Parathyroid adenoma (tissue), 2 donors: ENCODE data around the gene DOCK8.

Experiments used
- H2AFZ ChIP-seq: fragments of 300-600 bp; sonication (generic); one replicate; pipeline ENCODE4 v1.7.0; 2017; ENCODE audit warnings: antibody characterized with exemption, mild to moderate bottlenecking
- H3K27ac ChIP-seq: fragments of 300-600 bp; sonication (generic); one replicate; pipeline ENCODE4 v1.7.0; 2017
- H3K27me3 ChIP-seq: fragments of 300-600 bp; sonication (generic); one replicate; pipeline ENCODE4 v1.7.0; 2017; ENCODE audit warnings: low read length; ENCODE audit not compliant: control insufficient read depth, insufficient read depth
- H3K36me3 ChIP-seq: fragments of 300-600 bp; sonication (generic); one replicate; pipeline ENCODE4 v1.7.0; 2017; ENCODE audit warnings: low read length; ENCODE audit not compliant: control insufficient read depth, insufficient read depth
- H3K4me1 ChIP-seq: fragments of 300-600 bp; sonication (generic); one replicate; pipeline ENCODE4 v1.7.0; 2017; ENCODE audit warnings: control low read depth
- H3K4me2 ChIP-seq: fragments of 300-600 bp; sonication (generic); one replicate; pipeline ENCODE4 v1.7.0; 2017; ENCODE audit warnings: low read length
- H3K4me3 ChIP-seq: fragments of 300-600 bp; sonication (generic); one replicate; pipeline ENCODE4 v1.7.0; 2017; ENCODE audit warnings: low read depth, low read length
- H3K79me2 ChIP-seq: fragments of 300-600 bp; sonication (generic); one replicate; pipeline ENCODE4 v1.7.0; 2017; ENCODE audit warnings: control low read depth
- H3K9ac ChIP-seq: fragments of 300-600 bp; sonication (generic); one replicate; pipeline ENCODE4 v1.7.0; 2017; ENCODE audit warnings: mild to moderate bottlenecking
- H3K9me3 ChIP-seq: fragments of 300-600 bp; sonication (generic); one replicate; pipeline ENCODE4 v1.7.0; 2017; ENCODE audit warnings: low read length; ENCODE audit not compliant: control insufficient read depth
- TF ChIP-seq, protein P1 (sequence below): fragments of 300-600 bp; sonication (generic); IDR thresholded peaks from one replicate; pipeline ENCODE4 v1.7.0; 2017; ENCODE audit warnings: antibody characterized with exemption, mild to moderate bottlenecking
- donor health status: primary hyperparathyroidism.

The DOCK8 gene

DNA sequence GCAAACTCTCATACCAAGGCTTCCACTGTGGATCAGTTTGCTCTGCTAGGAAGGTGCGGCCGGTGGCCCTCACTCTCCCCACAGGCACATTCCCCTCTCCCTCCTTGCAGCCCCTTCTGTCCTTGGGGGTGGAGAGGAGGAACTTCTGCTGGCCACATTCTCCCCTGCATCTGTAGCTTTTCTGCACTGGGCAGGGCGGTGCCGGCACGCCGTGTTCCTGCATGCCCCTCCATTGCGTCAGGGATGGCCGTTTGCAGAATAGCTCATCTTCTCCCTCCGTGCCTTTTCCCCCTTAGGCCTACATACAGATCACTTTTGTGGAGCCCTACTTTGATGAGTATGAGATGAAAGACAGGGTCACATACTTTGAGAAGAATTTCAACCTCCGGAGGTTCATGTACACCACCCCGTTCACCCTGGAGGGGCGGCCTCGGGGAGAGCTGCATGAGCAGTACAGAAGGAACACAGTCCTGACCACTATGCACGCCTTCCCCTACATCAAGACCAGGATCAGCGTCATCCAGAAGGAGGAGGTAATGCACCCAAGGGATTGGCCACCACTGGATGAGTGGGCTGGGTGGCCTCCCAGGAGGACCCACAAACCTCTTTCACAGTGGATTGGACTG is 231.5 kb downstream of the DOCK8 start:
- Histone ChIP-seq H3K36me3 (no peaks in the 10 kb centered on the region), H2AFZ (no peak overlapping the region), H3K27ac (no peak overlapping the region), H3K27me3 (no peaks in the 10 kb centered on the region), H3K4me1 (no peaks in the 10 kb centered on the region), H3K79me2 (no peaks in the 10 kb centered on the region), H3K4me2 (no peak overlapping the region), H3K9ac (no peak overlapping the region), H3K4me3 (no peak overlapping the region), H3K9me3 (no peaks in the 10 kb centered on the region)
- TF ChIP-seq, protein P1, sequence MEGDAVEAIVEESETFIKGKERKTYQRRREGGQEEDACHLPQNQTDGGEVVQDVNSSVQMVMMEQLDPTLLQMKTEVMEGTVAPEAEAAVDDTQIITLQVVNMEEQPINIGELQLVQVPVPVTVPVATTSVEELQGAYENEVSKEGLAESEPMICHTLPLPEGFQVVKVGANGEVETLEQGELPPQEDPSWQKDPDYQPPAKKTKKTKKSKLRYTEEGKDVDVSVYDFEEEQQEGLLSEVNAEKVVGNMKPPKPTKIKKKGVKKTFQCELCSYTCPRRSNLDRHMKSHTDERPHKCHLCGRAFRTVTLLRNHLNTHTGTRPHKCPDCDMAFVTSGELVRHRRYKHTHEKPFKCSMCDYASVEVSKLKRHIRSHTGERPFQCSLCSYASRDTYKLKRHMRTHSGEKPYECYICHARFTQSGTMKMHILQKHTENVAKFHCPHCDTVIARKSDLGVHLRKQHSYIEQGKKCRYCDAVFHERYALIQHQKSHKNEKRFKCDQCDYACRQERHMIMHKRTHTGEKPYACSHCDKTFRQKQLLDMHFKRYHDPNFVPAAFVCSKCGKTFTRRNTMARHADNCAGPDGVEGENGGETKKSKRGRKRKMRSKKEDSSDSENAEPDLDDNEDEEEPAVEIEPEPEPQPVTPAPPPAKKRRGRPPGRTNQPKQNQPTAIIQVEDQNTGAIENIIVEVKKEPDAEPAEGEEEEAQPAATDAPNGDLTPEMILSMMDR, result no peak

DNA sequence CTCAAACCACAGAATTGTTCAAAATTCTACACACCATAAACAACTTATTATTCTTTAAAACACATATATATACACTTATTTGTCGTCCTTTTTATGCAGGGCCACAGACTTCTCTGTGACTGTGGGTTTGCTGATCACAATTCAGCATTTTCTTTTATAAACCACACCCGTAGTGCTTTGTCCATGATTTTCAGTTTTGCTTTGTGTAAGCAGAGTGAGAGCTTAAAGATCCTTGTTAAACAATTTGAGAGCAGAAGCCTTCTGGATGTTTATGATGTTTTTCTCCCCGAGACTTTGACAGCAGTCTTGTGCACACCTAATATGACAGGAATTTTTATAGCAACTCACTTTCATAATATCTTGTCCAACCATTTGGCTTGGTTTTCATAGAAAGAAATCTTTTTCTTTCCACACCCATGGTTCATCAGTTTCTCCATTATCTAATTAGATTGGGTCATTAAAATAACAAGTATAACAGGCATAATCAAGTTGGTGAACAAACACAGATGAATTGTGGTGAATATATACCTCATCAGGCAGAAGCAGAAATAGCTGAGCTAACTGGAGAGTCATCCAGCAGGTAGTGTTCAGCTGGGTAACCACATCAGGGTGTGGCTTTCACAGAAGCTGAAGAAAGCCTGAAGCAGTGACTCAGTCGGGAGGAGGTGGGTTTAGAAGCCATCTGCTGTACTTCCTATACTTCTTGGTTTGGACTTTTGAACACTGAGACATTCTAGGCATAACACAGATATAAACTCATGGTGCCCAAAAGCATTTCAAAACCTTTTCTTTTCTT is 232.8 kb downstream of the DOCK8 start:
- Histone ChIP-seq H3K36me3 (no peaks in the 10 kb centered on the region), H3K9me3 (no peaks in the 10 kb centered on the region), H3K27me3 (no peaks in the 10 kb centered on the region), H3K4me1 (no peaks in the 10 kb centered on the region), H3K9ac (no peak overlapping the region), H3K4me2 (no peak overlapping the region), H3K4me3 (no peak overlapping the region), H2AFZ (no peak overlapping the region), H3K79me2 (no peaks in the 10 kb centered on the region), H3K27ac (no peak overlapping the region)
- TF ChIP-seq, protein P1, result no peak

DNA sequence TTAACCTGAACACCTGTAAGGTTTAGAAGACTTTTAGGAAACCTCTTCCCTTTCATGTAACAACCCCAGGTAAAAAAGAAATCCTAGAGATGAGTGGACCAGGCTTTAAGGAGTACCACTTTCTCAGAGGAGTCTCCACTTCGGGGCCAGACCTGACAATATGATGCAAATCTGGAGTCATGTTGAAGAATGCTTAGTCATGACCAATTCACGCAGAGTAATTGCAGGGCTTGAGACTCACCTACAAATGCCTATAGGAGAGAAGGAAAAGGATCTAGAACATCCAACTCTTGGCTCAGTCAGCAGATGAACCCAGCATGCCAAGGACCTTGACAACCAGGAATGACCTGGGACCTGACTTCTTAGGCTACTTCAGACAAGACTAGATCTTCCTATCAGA is 235.4 kb downstream of the DOCK8 start:
- Histone ChIP-seq H3K27ac (no peak overlapping the region), H3K9ac (no peak overlapping the region), H3K4me1 (no peaks in the 10 kb centered on the region), H2AFZ (no peak overlapping the region), H3K4me3 (no peak overlapping the region), H3K27me3 (no peaks in the 10 kb centered on the region), H3K79me2 (no peaks in the 10 kb centered on the region), H3K9me3 (no peaks in the 10 kb centered on the region), H3K4me2 (no peak overlapping the region), H3K36me3 (no peaks in the 10 kb centered on the region)
- TF ChIP-seq, protein P1, result no peak

DNA sequence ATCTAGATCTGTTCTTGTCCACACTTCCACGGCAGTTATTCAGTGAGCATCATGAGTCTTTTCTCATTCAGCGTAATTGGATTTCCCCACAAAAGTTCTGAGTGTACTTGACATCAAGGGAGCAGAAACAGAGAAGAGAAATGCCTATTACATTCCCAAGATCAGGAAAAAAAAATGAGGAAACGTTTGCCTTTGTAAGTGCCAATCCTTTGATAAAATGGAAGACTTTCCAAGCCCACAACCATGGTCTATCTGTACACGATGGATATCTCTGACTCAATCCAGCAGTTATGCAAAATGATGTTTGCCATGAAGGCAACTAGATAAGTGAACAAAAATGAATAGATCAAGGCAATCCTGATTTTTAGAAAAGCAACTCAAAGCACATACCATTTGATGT is 235.9 kb downstream of the DOCK8 start:
- Histone ChIP-seq H3K27ac (no peak overlapping the region), H3K79me2 (no peaks in the 10 kb centered on the region), H3K9me3 (no peaks in the 10 kb centered on the region), H3K4me2 (no peak overlapping the region), H3K4me1 (no peaks in the 10 kb centered on the region), H3K9ac (no peak overlapping the region), H2AFZ (no peak overlapping the region), H3K27me3 (no peaks in the 10 kb centered on the region), H3K4me3 (no peak overlapping the region), H3K36me3 (no peaks in the 10 kb centered on the region)
- TF ChIP-seq, protein P1, result no peak
